ENCODE measurements around the gene ABO.

DNA sequence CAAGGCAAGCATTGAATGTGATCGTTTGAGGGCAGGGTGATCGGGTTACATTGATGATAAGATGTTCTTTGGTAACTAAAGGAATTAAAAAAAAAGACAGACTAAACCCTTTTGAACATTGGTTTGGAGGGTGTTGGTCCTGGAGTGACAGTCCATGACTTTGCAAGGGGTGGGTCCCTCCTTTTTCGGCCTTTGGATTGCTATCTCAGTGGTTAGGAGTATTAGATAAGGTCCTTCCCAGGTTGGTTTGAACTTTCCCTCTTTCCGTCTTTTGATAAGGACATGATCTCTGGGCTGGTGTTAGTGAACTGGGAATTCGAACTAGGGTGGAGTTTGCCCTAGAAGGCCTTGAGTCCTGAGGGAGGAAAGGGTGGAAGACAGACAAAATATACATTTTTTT, 5.4 kb upstream of the ABO start:
- TF ChIP-seq, protein P1, sequence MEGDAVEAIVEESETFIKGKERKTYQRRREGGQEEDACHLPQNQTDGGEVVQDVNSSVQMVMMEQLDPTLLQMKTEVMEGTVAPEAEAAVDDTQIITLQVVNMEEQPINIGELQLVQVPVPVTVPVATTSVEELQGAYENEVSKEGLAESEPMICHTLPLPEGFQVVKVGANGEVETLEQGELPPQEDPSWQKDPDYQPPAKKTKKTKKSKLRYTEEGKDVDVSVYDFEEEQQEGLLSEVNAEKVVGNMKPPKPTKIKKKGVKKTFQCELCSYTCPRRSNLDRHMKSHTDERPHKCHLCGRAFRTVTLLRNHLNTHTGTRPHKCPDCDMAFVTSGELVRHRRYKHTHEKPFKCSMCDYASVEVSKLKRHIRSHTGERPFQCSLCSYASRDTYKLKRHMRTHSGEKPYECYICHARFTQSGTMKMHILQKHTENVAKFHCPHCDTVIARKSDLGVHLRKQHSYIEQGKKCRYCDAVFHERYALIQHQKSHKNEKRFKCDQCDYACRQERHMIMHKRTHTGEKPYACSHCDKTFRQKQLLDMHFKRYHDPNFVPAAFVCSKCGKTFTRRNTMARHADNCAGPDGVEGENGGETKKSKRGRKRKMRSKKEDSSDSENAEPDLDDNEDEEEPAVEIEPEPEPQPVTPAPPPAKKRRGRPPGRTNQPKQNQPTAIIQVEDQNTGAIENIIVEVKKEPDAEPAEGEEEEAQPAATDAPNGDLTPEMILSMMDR (IDR thresholded peaks at IDR 0.05; ENCODE audit: insufficient read depth, low read length, poor library complexity, severe bottlenecking) = no peak
- TF ChIP-seq EZH2phosphoT487 (conservative IDR thresholded peaks at IDR 0.05; ENCODE audit: low read length) = no peak
